ENCODE results near the gene FBXO44.

FBXO44 gene

DNA sequence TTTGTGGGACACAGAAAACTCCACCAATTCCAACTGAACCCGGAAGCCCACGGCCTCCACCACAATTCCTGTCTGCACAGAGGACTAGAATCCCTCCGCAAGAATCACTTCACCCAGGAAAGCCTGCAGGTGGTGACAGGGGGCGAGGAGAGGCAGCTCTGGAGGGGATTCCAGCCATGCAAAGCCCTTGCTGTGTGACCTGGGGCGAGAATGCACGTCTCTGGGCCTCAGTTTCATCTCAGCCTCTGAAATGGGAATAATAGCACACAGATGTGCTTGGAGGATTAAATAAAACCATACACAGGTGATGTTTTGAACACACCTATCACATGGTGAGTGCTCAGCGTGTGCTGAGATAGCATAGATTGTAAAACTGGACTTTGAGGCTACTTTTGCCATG is 14.6 kb upstream of the FBXO44 start:
- no peak for DNase-seq (ENCODE audit: low read depth)

DNA sequence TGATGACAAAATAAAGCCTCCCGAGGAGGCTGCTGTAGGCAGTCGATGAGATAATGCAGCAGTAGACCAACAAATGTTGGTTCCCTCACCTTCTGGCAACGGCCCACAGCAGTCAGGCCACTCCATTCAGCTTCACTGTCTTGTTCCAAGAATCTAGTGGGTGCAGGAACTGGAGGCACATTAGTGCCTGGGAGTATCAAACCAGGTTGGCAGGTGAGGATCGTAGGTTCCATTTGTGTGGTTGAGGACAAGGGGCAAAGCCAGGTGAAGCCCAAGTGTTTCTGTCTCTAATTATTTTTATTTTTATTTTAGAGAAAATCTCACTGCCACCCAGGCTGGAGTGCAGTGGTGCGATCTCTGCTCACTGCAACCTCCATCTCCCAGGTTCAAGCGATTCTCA is 13.7 kb upstream of the FBXO44 start:
- no peak for DNase-seq (ENCODE audit: low read depth)

DNA sequence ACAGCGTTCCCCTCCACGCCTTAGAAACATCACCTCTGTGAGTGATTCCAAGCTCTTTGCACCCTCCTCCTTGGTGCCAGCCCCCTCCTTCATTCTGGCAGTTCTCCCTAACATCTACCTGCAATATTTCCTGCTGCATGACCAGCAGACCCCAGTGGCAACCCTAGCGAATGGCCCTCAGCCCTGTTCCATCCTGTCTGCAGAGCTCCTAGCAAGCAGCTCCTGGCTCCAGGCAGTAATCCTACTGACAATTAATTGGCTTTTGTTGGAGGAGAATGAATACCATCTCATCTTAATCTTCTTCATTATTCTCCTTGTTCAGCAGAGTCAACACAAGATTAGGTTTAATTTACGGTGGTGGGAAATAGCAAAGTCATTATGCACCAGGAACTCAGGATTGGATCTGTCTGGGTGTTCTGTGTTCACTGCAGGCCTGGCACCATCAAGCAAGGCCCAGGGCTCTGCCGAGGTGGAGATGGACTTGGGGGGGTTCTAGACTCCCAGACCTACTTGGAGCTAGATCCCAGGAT is 12.8 kb upstream of the FBXO44 start:
- DNase-seq (ENCODE audit: low read depth): no peak

DNA sequence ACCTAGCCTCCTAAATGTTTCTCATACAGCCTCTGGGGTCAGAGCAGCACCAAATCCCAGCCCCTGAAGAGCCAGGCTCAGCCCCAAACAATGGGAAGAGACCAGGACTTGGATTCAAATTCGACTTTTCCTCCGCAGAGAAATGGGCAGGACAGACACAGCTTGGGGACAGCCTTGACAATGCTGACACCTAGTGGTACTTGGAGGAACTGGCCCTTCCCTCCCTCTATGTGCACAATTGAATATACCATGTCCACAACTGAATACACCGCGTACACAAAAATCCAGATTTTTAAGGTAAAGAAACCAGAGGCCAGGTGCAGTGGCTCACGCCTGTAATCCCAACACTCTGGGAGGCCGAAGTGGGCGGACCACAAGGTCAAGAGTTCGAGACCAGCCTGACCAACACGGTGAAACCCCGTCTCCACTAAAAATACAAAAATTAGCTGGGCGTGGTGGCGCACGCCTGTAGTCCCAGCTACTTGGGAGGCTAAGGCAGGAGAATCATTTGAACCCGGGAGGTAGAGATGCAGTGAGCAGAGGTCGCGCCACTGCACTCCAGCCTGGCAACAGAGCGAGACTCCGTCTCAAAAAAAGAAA is 12.2 kb upstream of the FBXO44 start:
- DNase-seq (ENCODE audit: low read depth): peak; percentile 23

DNA sequence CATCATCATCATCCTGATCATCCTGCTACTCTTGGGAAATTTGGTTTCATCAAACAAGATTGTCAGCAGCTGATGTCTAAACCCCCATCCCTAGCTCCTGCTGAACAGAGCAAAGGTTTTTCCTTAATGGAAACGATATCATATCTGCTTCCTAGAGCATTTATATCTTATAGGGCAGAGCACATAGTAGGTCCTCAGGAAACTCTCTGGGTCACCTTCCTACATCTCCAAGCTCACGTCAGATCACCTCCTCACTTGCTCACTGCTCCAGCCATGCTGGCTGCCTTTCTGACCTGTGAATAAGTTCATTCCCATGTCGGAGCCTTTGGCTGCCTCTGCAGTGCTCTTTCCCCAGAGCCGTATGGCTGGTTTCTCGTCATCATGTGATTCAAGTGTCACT is 10.9 kb upstream of the FBXO44 start:
- DNase-seq (ENCODE audit: low read depth): no peak

DNA sequence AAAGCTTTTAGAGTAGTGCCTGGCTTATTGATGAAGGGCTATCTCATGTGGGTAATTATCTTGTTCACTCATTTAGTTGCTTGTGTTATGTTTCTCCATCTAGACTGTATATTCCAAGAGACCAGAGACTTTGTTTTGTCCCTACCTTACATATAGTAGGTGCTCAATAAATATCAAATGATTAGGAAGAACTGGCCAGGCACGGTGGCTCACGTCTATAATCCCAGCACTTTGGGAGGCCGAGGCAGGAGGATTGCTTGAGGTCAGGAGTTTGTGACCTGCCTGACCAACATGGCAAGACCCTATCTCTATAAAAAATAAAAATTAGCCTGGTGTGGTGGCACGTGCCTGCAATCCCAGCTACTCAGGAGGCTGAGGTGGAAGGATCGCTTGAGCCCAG is 9.4 kb upstream of the FBXO44 start:
- no peak for DNase-seq (ENCODE audit: low read depth)

DNA sequence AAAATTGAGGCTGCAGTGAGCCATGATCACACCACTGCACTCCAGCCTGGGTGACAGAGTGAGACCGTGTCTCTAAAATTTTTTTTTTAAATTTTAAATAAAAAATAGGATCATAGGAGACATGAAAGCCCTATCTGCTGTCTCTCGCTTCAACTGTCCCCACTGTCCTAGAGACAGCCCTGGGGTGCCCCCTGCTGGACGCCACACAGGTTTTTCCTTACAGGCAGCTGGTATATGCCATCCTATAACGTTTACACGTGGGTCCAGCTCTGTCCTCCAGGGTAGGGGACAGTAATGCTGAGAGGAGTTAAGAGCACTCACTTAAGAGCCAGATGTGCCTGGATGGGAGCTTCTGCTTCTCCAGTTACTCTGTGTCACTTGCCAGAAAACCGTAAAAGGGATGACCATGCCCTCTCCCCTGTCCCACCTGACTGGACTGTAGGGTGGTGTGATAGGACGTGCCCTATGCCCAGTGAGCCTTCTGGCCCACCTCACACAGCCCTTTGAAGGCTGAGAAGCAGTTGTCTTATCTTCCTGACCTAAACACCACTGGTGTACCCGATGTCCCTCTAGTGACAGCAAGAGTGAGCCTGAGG is 8.9 kb upstream of the FBXO44 start:
- DNase-seq (ENCODE audit: low read depth): peak; percentile 42

DNA sequence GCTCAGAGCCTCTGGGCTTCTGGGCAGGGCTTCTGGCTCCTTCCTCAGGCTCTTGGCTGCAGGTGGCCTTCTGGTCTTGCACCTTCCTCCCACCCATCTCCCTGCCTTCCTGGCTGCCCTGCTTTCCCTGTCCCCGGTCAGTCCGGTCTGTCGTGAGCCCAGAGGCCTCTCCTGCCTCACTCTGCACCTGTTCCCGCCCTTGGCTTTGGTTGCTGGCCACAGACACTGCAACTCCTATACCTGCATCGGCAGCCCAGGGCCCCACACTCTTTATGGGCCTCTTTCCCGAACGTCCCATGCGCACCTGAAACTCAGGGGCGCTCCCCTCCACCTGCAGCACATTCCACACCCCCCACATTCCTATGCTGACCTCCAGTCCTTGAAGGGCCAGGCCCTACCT is 8.4 kb upstream of the FBXO44 start:
- DNase-seq (ENCODE audit: low read depth): no peak

DNA sequence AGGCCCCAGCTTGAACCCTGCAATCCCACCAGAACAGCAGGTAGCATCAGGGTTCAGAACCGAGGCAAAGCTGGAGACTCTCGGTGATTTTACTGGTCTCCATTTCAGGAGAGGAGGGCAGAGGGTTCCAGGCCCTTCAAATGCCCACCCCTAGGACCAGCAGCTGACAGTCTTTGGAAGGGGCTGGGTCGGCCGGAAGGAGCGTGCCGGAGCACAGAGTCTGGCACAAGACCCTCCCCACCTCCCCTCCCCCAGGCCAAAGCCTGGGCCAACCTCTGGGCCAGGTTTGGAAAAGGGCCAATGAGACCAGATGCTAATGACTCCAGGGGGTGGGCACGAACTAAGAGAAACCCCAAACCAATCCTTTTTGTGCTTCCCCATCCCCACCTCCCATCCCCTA is 7.3 kb upstream of the FBXO44 start:
- DNase-seq (ENCODE audit: low read depth): no peak

DNA sequence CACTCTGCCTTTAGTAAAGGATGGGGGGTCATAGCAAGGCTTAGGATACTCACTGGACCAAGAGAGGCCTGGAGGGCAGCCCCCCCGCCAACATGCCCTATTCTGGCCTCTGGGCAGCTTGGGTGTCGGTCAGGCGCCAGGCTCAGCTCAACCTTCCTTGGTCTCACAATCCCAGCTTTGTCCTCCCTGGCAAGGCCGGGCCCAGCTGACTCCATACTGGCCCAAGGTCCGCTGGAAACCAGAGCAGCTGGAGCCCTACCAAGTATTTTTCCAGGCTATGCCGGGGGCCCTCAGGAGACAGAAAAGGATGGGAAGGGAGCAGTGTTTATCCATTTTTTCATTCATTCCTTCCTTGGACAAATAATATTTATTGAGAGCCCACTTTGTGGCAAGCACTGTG is 6.6 kb upstream of the FBXO44 start:
- no peak for DNase-seq (ENCODE audit: low read depth)

DNA sequence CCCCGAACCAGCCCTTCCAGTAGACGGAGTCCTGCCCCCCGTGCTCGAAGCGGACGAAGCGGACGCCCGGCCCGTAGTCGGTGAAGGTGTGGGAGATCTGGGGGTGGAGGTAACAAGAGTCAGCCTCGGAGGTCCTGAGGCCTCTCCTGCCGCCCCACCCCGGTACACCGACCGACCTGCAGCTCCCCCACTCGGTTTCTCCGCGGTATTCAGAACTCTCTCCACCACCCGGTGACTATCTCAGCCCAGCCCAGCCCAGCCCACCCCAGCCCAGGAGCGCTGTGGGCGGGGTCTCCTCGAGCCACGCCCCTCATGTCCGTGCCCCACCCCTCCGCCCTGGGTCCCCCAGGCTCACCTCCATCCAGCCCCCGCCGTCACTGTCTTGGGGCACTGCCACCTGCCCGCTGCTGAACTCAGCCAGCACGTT is 5.9 kb upstream of the FBXO44 start:
- DNase-seq (ENCODE audit: low read depth): no peak

DNA sequence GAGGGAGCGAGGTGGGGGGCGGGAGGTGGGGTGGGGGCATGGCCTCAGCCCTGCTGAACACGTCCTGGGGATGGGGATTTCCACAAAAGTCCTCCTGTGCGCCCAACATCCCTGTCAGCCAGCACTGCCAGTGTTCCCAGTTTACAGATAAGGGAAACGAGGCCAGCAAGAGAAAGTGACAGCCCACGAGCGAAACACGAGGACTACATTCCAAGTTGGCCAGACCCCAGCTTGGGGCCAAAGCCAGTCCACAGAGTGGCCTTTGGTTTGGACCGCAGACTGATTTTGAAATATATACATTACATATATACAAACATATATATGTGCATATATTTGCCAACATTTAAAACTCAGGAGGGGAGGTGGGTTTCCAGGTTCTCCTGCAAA is 5.4 kb upstream of the FBXO44 start:
- no peak for DNase-seq (ENCODE audit: low read depth)

DNA sequence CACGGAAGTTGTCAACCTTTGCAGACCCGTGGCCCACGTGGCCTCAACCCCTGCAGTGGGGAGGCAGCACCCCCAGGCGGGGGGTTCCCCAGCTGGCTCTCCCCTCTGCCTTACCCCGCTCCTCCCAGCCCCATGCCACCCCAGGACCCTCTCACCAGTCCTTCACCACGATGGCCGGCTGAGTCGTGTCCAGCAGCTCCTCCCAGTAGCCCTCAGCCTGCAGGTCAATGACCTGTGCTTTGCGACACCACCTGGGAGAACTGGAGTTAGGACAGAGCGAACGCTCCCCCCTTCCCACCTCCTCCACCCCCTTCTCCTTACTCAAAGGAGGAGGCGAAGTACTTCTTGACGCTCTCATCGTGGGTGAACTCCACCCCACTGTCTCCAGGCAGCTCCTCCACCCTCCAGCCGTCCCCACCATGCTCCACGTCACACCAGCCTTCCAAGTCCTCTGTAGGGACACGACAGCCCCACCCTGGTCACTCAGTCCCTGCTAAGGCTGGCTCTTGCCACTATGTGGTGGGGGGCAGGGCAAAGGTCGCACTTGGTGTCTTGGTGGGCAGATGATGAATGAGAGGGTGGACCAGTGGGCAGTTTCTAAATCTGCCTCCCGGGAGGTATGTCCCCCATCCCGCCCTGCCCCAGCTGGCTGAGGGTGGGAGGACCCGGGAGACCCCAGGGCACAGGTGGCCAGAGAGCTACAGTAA is 4.9 kb upstream of the FBXO44 start:
- no peak for DNase-seq (ENCODE audit: low read depth)

DNA sequence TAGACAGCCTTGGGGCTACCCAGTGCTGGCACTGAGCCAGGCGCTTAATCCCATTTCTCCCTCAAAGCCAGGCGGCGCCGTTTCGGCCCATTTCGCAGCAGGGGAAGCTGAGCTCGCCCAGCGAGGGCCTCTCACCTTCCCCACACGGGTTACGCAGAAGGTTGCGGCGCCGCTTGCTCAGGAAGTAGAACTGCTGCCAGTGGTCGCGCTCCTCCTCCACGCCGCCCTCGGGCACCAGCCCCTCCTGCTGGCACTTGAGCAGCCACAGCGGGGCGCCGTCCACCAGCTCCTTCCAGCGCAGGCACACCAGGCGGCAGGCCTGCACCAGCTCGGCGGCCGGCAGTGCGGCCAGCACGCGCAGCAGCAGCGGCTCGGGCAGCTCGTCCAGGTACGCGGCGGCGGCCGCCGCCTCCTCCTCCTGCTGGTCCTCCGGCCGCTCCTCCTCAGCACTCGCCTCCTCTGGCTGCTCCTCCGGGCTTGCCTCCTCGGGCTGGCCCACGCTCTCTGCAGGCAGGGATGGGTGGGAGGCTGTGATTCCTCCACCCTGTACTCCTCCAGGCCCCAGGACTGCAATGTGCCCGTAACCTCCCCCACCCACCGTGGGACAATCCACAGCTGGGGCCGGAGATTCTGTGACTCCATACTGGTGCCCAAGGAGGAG is 4.2 kb upstream of the FBXO44 start:
- no peak for DNase-seq (ENCODE audit: low read depth)

DNA sequence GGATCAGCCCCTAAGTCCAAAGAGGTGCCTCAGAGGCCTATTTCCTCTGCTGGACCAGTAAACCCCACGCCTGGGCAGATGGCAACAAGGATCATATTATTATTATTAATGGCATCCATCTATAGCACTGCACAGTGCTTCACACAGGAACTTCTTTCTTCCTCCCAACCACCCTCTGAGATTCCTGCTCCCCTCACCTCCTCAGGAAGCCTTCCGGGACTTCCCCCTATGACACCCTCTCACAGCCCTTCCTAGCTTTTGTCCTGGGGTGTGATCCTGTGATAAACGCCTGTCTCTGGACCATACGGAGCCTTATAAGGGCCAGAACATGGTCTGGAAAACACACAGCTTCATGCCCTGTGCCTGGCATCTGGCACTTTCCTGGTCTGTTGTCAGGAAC is 3.7 kb upstream of the FBXO44 start:
- no peak for DNase-seq (ENCODE audit: low read depth)

DNA sequence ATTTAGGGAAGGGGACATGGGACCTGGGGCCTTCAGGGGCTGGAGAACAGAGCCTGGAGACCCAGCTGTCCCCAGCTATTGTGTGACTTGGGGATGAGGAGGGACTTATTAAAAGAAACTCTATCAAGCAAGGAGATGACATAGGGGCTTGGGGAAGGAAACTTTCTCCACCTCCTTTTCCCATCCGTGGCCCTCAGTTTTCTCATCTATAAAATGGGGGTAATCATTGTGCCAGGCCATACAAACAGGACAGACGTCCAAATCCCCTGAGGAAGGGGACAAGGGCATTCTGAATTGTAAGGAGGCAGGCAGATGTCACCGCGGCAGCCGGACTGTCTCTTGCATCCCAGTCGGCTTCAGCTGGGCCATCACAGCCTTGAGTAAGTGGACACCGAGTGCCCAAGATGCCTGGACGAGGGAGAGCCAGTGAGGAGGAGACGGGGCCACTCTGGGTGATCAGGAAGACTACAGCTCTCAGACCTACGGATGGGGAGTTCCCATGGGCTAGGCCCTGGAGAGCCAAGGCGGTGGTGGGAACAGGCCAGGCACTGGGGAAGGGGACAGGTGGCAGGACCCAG is 2.4 kb upstream of the FBXO44 start:
- no peak for DNase-seq (ENCODE audit: low read depth)

DNA sequence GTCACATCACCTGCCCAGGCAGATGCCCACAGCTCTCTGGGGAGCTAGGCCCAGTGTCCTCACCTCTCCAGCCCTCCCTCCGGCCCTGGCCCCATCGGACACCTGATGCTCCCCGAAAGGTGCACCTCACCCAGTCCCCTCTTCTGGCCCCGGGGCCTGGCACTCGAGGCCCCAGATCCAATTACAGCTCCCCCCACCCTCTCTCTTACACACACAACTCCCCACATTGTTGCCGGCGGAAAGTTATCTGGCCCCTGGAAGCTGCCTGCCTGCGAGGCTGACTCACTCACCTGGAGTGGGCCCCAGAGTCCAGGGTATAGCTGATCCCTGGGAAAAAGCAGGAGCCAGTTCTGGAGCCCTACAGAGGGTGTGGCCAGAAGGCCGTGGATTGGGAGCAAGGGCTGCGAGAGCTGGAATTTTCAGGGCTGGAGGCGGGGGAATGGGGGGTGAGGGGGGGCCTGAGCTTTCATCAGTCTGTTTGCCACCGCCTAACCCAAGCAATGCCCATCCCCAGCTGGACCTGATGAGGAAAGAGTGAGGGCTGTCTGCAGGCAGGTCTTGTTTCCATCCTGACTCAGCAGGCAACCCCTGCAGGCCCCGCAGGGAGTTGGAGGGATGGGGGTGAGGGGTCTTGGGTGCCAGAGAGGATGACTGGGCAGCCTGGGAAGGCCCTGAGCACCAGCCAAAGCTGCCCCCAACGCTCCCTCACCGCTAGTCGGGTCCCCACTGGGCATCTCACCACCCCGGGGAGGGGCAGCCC is 1.4 kb upstream of the FBXO44 start:
- DNase-seq (ENCODE audit: low read depth): no peak

DNA sequence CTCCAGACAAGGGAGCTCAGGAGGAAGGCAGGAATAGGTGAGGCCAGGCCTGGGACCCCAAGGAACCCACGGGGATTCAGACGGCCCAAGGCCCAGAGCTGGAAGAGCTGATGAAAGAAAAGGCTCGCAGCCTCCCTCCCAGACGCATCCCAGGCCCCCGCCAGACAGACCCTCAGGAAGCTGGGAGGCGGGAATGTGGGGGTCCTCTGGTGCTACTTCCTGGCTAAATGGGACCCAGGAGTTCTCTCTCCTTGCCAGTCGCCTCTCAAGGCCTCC is 878 bp upstream of the FBXO44 start:
- no peak for DNase-seq (ENCODE audit: low read depth)

DNA sequence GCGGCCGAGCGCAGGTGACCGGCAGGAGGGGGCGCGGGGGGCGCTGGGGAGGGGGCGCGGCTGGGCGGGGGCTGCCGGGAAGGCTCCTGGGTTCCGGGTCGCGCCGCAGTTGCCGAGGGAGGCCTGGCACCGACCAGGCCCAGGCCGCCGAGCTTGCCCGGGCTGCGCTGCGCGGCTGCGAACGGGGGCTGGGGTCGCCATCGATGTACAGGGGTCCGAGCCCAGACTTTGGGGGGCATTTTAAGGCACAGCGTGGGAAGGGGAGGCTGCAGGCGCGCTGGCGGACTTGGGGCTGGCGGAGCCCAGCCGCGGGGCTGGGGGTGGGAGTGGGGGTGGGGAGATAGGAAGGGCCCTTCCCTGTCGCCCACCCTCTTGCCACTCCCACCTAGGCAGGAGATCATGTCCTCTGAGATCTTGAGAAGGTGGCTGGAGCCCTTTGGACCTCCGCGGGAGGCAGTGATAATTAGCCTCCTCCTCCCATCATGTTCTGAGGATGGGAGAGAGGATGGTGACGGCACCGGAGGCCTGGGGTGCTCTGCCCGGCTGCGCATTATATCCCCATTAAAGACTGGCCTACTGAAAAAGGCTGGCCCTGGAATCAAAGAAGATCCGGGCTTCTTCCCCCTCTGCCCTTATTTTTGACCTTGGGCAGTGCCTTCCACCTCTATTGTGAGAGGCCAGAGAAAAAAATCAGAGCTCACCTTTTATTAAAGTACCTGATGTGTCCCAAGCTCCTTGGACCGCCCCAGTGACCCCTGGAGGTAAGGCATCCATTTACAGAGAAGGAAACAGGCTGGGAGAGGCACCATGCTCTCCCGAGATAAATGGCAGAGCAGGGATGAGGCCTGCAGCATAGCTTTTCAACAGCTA is 497 bp downstream of the FBXO44 start:
- no peak for DNase-seq (ENCODE audit: low read depth)

DNA sequence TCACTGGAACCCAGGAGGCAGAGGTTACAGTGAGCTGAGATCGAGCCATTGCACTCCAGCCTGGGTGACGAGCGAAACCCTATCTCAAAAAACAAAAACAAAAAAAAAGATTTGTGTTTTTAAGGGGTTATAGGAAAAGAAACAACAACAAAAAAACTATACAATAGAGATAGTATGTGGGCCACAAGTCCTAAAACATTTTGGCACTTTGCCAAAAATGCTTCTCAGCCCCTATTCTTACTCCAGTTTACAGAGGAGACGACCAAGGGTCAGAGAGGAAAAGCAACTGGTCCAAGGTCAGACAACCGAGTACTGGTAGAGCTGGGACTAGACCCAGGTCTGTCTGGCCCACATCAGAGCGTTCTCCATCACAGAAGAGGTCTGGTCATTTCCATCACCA is 3.0 kb downstream of the FBXO44 start:
- no peak for DNase-seq (ENCODE audit: low read depth)

DNA sequence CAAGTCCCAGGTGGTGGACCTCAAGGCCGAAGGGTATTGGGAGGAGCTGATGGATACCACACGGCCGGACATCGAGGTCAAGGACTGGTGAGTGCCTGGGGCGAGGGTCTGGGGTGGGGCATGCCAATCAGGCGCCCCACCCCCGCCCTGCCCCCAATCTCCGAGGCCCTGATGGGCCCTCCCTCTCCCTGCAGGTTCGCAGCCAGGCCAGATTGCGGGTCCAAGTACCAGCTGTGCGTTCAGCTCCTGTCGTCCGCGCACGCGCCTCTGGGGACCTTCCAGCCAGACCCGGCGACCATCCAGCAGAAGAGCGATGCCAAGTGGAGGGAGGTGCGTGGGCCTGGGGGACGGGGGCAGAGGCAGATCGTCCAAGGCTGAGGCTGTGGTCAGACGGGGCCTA is 3.9 kb downstream of the FBXO44 start:
- no peak for DNase-seq (ENCODE audit: low read depth)
